Chondrocyte (in vitro differentiated cells): ENCODE results near the gene MYO1D. TPM values are rescaled to one million over a fixed set of nuclear protein-coding genes. Genes with fewer than 3 reads are reported as not detected.

Experiments
- DNase-seq: peaks from one replicate; pipeline ENCODE4 v3.0.0; 2021; ENCODE audit warnings: mixed read lengths, low spot score
- H3K27ac Mint-ChIP-seq: one replicate; pipeline ENCODE4 v1.8.0; 2021; ENCODE audit warnings: mild to moderate bottlenecking, moderate library complexity, mixed read lengths; ENCODE audit not compliant: unreplicated experiment
- H3K27me3 Mint-ChIP-seq: 2 replicates; pipeline ENCODE4 v1.8.0; 2021; ENCODE audit warnings: low read depth, mixed read lengths
- H3K36me3 Mint-ChIP-seq: 2 replicates; pipeline ENCODE4 v1.8.0; 2021; ENCODE audit warnings: low read depth, mixed read lengths
- H3K4me1 Mint-ChIP-seq: 2 replicates; pipeline ENCODE4 v1.8.0; 2021; ENCODE audit warnings: low read depth, mild to moderate bottlenecking, mixed read lengths
- H3K4me3 Mint-ChIP-seq: one replicate; pipeline ENCODE4 v1.8.0; 2021; ENCODE audit warnings: mild to moderate bottlenecking, moderate library complexity, mixed read lengths; ENCODE audit not compliant: unreplicated experiment
- H3K9me3 Mint-ChIP-seq: 2 replicates; pipeline ENCODE4 v1.8.0; 2021; ENCODE audit warnings: low read depth, mixed read lengths
- total RNA-seq: library from RNA; stranded (reverse); gene quantifications from 3 replicates; pipeline ENCODE4 v1.2.1, GENCODE V29; 2021
- TF ChIP-seq, protein P1 (sequence below): fragments of 200-600 bp; sonication (generic); IDR thresholded peaks from 2 replicates; pipeline ENCODE4 v1.5.0; 2021; ENCODE audit warnings: antibody characterized with exemption, mild to moderate bottlenecking, moderate library complexity

The MYO1D gene
- total RNA-seq, 1 donor from 2014 or later, result 107 TPM

DNA sequence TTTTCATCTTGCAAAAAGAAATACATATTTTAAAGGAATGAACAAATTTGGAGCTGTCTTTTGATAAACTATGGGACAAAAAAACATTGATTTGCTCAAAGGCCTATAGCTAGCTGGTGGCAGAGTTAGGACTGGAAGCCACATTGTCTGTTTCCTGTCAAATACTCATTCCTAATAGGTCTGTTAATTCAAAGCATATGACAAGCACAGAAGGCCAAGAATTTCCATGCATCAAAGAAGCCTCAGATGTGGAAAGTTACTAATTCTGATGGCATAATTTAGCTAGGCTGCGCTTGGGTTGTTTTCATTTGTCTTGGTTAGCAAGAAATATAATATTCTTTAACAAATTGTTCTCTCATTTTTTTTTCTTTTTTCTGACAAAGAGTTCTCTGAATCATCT lies 292.1 kb downstream of the MYO1D start:
- Mint-ChIP-seq H3K4me1 (peaks cover 9% of the 10 kb centered on the region), H3K27me3 (no peaks in the 10 kb centered on the region), H3K4me3 (no peak overlapping the region), H3K36me3 (peaks cover 31% of the 10 kb centered on the region), H3K9me3 (peaks cover 27% of the 10 kb centered on the region), H3K27ac (no peak overlapping the region)
- no peak for DNase-seq
- TF ChIP-seq, protein P1, sequence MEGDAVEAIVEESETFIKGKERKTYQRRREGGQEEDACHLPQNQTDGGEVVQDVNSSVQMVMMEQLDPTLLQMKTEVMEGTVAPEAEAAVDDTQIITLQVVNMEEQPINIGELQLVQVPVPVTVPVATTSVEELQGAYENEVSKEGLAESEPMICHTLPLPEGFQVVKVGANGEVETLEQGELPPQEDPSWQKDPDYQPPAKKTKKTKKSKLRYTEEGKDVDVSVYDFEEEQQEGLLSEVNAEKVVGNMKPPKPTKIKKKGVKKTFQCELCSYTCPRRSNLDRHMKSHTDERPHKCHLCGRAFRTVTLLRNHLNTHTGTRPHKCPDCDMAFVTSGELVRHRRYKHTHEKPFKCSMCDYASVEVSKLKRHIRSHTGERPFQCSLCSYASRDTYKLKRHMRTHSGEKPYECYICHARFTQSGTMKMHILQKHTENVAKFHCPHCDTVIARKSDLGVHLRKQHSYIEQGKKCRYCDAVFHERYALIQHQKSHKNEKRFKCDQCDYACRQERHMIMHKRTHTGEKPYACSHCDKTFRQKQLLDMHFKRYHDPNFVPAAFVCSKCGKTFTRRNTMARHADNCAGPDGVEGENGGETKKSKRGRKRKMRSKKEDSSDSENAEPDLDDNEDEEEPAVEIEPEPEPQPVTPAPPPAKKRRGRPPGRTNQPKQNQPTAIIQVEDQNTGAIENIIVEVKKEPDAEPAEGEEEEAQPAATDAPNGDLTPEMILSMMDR, result no peak

DNA sequence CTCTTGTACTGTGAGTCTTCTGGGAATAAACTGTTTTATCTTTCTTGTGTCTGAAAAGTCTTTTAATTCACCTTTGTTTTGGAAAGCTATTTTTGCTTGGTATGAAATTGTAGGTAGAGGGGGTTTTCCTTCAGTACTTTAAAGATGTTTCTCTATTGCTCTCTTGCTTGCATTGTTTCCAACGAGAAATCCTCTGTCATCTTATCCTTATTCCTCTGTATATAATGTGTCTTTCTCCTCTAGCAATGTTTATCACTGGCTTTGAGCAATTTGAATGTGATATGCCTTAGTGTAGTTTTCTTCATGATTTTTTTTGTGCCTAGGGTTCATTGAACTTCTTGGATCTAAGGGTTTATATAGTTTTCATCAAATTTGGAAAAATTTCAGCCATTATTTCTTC lies 293.9 kb downstream of the MYO1D start:
- no peak overlapping the region for H3K27ac Mint-ChIP-seq
- H3K27me3 Mint-ChIP-seq, result no peaks in the 10 kb centered on the region
- H3K36me3 Mint-ChIP-seq, result peaks cover 31% of the 10 kb centered on the region
- H3K4me3 Mint-ChIP-seq, result no peak overlapping the region
- TF ChIP-seq, protein P1, result no peak
- H3K9me3 Mint-ChIP-seq, result peaks cover 27% of the 10 kb centered on the region
- no peak for DNase-seq
- peaks cover 9% of the 10 kb centered on the region for H3K4me1 Mint-ChIP-seq

DNA sequence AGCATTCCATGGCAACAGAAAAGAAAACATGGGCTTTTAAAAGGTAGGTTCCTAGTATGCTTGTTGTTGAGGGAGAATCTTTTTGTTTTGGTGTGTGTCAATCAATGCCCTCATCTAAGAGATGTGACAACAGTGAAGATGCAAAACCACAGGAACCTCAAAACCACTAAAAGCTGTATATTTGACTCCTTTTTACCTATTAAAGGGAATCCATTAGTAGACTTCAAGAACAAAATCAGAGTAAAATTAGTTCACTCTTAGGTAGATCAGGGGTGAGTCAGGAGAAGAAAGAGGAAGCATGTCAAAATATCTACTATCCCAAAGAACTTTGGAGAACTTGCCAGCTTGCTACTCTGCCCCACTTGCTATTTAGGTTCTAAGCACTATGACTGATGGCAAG lies 301.1 kb downstream of the MYO1D start:
- no peaks in the 10 kb centered on the region for H3K27me3 Mint-ChIP-seq
- DNase-seq, result no peak
- peaks cover 4% of the 10 kb centered on the region for H3K9me3 Mint-ChIP-seq
- H3K4me1 Mint-ChIP-seq, result peaks cover under 1% of the 10 kb centered on the region
- H3K27ac Mint-ChIP-seq, result no peak overlapping the region
- no peak overlapping the region for H3K4me3 Mint-ChIP-seq
- H3K36me3 Mint-ChIP-seq, result peaks cover 2% of the 10 kb centered on the region
- TF ChIP-seq, protein P1, result no peak

DNA sequence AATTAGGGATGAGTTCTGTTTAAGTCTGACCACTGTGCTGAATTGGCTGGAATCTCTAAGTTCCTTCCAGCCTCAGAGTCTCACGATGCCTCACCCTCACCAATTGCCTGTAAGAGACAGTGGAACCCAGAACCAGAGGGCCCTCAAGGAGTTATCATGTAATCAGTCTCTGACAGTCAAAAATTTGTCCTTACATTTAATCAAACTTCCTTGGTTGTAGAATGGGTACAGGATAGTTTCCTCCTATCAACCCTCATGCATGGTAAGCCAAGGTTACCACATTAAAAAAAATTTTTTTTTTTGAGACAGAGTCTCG lies 306.9 kb downstream of the MYO1D start:
- H3K4me3 Mint-ChIP-seq, result no peak overlapping the region
- H3K27ac Mint-ChIP-seq, result no peak overlapping the region
- peaks cover 14% of the 10 kb centered on the region for H3K36me3 Mint-ChIP-seq
- no peak for DNase-seq
- peaks cover 14% of the 10 kb centered on the region for H3K4me1 Mint-ChIP-seq
- H3K27me3 Mint-ChIP-seq, result no peaks in the 10 kb centered on the region
- TF ChIP-seq, protein P1, result no peak
- no peaks in the 10 kb centered on the region for H3K9me3 Mint-ChIP-seq

DNA sequence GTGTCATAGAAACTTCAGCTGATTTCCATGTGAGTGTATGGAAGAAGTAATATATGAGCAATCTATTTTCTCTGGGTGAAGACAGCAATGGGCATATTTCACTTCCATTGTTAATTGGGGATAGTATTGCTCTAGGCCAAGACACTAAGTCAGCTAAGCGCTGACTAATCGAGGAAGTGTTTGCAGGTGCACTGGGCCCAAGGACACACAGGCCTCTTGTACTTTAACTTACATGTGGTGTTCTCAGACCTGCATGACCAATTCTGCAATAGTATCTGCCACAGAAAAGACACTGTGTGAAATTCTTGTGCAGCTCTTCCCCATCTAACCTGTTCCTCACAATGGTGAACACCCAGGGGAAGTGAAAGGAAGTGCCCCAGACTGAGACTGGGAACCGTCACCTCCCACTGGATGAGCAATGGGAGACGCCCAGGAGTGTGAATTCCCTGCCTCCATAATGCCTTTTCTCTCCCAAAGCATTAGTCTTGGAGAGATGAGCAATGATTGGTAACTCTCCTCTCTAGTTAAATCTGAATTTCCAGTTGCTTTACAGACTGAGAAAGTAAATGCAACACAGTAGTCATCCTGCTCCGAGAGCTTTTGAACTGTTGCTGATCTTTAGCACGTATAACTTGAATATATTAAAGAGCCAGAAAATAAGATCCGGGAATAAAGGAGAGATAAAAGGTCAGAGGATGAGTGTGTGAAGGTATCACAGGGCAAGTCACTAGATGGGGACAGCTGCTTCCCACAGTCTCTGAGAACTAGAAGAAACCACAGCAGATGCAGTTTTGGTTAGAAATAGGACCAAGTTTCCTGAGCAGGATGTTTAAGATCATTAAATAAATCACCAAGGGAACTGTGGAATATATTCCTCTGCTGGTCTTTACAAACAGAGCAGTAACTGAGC lies 307.5 kb downstream of the MYO1D start:
- Mint-ChIP-seq H3K4me1 (peaks cover 14% of the 10 kb centered on the region), H3K36me3 (peaks cover 14% of the 10 kb centered on the region), H3K27me3 (no peaks in the 10 kb centered on the region), H3K9me3 (no peaks in the 10 kb centered on the region), H3K4me3 (no peak overlapping the region), H3K27ac (peak overlapping the region; percentile 1)
- no peak for DNase-seq
- TF ChIP-seq, protein P1, result no peak
